ENCODE measurements around the gene SETBP1.

DNA sequence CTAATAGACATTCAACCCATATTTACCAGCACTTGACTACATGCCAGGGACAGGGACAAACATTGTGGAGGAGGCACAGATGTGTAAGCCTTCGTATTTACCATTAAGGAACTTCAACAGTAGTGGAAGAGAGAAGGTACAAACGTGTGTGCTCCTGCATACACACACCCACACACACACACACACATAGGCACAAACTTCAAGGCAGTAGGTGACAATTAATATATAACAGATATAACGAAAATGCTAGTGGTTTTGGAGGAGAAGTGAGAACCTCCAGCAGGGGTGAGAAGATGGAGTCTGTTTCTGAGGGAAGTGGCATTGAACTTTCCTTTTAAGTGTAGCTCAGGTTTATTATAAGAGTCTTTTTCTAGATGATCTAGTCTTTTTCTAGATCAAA lies 231.1 kb downstream of the SETBP1 start:
- TF ChIP-seq CTCF (conservative IDR thresholded peaks at IDR 0.05; ENCODE audit: low read depth, low read length) (no peak), EZH2 (IDR thresholded peaks at IDR 0.05; ENCODE audit: borderline replicate concordance, low read depth, low read length, poor library complexity, severe bottlenecking) (no peak)
